Rectal smooth muscle tissue (tissue), 1 donor: ENCODE data around the gene NAPG.

Experiments used
- H3K27ac ChIP-seq: one replicate; pipeline ENCODE4 v1.7.0; 2013; ENCODE audit warnings: low read depth, low read length, inconsistent platforms
- H3K27me3 ChIP-seq: one replicate; pipeline ENCODE4 v1.7.0; 2013; ENCODE audit warnings: low read length; ENCODE audit not compliant: control insufficient read depth, insufficient read depth
- H3K36me3 ChIP-seq: one replicate; pipeline ENCODE4 v1.7.0; 2013; ENCODE audit warnings: low read length; ENCODE audit not compliant: control insufficient read depth, insufficient read depth
- H3K4me1 ChIP-seq: one replicate; pipeline ENCODE4 v1.7.0; 2013; ENCODE audit warnings: low read length; ENCODE audit not compliant: control insufficient read depth, insufficient read depth
- H3K4me3 ChIP-seq: one replicate; pipeline ENCODE4 v1.7.0; 2013; ENCODE audit warnings: low read length
- H3K9ac ChIP-seq: one replicate; pipeline ENCODE4 v1.7.0; 2013; ENCODE audit warnings: low read length

The NAPG gene

DNA sequence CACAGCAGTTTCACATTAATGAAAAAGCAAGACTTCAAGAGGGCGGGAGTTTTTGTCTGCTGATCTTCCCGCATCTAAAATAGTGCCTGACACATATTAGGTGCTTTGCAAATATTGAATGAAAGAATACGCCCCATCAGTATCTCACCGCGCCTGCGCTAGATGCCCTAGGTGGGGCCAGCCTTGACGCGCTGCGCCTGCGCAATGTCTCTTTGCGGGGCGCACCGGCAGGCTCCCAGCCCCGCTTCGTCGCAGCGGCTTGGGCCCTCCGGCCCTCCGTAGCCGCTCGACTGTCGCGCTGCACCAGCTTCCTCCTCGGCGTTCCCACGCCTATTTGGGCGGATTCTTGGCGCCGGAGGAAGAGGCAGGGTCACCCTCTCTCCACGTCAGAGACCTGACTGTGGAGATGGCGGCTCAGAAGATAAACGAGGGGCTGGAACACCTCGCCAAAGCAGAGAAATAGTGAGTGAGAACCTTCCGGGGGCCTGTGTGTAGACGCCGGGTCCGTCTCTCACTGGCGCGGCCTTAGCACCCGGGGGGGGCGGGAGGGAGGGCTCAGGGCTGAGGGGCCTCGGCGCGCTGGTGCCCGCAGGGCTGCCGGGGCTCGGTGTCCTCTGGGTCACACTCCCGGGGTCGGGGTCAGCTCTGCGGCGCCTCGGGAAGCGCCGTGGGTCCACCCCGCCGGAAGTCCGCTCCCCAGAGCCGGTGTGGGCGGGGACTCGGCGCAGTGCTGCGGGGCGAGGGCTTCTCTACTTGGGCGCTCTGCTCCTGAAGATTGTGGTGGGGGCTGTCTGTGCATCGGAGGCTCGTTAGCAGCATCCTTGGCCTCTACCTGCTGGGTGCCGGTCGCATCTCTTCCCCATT lies at the start of gene NAPG:
TSS of gene NAPG (plus strand) at position 331 of the 864 bp plus-strand sequence. CDS start at position 407, 76 bp downstream.
- Histone ChIP-seq H3K4me1 (peaks cover 8% of the 10 kb centered on the region), H3K9ac (peak within 1 kb of the TSS; percentile 84), H3K4me3 (peak within 1 kb of the TSS; percentile 97), H3K27me3 (no peaks in the 10 kb centered on the region), H3K27ac (peak within 1 kb of the TSS; percentile 84), H3K36me3 (no peaks in the 10 kb centered on the region)

DNA sequence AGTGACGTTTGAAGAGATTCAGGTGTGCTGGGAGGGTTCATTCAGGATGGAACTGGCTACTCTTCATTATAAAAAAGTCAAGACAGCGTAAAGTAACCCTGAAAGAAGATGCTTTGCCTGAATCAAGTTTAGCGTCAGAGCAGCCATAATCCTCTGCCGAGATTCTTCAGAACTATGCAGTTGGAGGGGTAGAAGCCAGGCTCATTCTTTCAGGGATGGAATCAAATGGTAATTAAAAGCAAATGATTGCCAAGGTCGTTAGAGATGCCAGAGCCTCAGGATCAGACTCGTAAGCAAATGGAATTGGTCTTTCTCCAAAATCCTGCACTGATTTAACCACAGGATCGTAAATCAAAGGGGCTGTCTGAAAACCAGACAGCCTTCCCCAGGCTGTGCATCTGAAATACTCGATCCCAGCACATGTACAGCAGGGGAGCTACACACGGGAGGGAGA lies 49.5 kb upstream of the NAPG start:
- peaks cover 10% of the 10 kb centered on the region for H3K4me1 ChIP-seq
- no peaks in the 10 kb centered on the region for H3K36me3 ChIP-seq
- no peak overlapping the region for H3K4me3 ChIP-seq
- H3K27me3 ChIP-seq = no peaks in the 10 kb centered on the region
- no peak overlapping the region for H3K27ac ChIP-seq
- H3K9ac ChIP-seq = no peak overlapping the region

DNA sequence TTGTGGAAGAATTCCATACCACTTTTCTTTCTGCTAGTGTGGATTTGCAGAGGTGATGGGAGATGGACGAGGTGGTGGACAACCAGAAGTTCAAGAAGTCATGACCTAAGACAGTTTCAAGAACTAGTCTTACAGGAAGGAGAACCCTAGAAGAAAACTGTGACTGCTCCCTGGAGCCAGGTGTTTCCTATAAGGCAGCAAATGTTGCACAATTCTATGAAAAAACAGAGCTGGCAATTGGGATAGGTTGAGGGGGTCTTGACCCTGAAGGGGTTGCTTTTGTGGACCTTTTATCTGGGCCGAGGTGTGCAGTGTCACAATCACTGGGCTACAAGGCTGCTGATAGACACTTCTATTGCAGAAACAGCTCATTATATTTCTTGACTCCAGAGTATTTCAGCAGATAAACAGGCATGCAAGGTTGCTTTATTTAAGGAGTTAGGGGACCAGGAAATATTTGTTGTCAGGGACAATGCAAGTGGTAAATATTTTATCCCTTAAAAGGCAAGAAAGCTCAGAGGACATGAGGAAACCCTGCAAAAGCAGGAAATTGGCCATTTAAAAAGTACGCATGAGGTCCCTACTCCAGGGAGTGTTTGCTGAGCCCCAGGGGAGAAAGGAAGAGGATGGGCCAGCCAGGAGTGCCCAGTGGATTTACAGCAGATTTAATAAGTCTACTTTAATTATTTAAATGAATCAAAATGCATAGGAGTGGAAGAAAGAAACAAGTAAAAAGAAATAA lies 48.5 kb upstream of the NAPG start:
- H3K9ac ChIP-seq = no peak overlapping the region
- peaks cover 10% of the 10 kb centered on the region for H3K4me1 ChIP-seq
- H3K27me3 ChIP-seq = no peaks in the 10 kb centered on the region
- no peak overlapping the region for H3K4me3 ChIP-seq
- H3K27ac ChIP-seq = no peak overlapping the region
- H3K36me3 ChIP-seq = no peaks in the 10 kb centered on the region

DNA sequence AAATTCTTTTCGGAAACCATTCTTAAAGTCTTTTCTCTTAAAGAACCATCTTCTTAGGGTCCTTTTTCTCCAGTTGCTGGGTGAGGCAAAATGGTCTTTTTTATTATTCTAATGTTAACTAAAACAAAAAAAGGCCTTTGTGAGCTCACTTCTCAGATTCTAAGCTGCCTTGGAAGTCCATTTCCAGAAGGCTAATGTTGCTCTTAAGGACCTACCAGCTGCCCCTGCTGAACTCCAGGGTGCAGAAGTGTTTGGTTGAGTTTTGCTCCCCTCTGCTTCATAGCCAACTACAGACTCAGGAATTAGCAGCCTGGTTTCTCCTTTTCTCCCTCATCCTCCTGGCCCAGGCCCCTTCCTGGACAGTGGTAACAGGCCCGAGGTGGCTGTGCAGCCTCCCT lies 48.0 kb upstream of the NAPG start:
- H3K27ac ChIP-seq = no peak overlapping the region
- H3K36me3 ChIP-seq = no peaks in the 10 kb centered on the region
- H3K9ac ChIP-seq = no peak overlapping the region
- no peaks in the 10 kb centered on the region for H3K27me3 ChIP-seq
- peaks cover 13% of the 10 kb centered on the region for H3K4me1 ChIP-seq
- no peak overlapping the region for H3K4me3 ChIP-seq

DNA sequence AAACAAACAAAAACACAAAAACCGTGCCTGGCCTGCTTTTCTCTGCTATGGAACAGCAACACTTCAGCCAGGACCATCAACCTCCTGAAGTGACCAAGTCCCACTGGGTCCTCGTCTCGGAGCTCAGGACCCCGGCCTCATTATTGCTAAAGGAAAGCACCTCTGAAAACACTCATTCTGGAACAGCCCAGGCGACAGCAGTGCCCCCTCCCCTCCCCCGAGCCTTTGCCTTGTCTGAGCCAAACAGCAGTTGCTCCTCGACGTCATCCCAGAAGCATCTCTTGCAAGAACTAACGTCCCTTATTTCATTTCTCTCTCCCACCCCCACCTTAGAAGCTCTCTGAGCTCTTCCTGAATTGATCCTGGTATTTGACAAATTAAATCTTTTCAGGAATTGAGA lies 44.0 kb upstream of the NAPG start:
- Histone ChIP-seq H3K4me3 (no peak overlapping the region), H3K4me1 (peaks cover 4% of the 10 kb centered on the region), H3K9ac (no peak overlapping the region), H3K27ac (no peak overlapping the region), H3K27me3 (no peaks in the 10 kb centered on the region), H3K36me3 (no peaks in the 10 kb centered on the region)

DNA sequence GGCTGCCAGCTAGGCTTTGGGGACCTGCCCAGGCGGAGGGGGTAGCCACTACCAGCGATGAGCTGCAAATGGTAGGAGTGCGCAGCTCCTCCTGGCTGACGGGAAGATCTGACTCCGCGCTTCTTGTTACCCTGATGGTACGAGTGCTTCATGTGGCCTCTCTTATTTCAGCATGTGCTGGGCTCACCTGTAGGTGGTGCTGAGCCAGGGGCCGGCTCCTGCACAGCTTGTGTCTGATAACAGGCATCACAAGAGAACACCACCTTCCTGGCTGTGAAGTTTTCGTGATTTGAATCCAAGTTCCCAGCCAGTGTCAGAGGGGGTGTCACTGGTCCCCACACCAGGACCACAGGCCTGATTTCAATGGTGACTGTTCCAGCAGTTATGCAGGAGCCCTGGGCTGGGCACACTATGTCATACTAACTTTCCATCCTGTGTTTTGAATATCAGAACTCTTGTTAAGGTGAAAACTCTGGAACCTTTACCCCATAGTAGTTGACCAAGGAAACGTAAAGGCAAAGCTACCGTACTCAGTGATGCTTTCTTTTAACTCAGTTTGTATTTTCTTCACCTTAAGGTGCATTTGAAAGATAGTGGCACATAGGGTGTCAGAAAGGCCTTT lies 43.4 kb upstream of the NAPG start:
- Histone ChIP-seq H3K4me3 (no peak overlapping the region), H3K9ac (no peak overlapping the region), H3K27me3 (no peaks in the 10 kb centered on the region), H3K36me3 (no peaks in the 10 kb centered on the region), H3K27ac (no peak overlapping the region), H3K4me1 (peaks cover 5% of the 10 kb centered on the region)

DNA sequence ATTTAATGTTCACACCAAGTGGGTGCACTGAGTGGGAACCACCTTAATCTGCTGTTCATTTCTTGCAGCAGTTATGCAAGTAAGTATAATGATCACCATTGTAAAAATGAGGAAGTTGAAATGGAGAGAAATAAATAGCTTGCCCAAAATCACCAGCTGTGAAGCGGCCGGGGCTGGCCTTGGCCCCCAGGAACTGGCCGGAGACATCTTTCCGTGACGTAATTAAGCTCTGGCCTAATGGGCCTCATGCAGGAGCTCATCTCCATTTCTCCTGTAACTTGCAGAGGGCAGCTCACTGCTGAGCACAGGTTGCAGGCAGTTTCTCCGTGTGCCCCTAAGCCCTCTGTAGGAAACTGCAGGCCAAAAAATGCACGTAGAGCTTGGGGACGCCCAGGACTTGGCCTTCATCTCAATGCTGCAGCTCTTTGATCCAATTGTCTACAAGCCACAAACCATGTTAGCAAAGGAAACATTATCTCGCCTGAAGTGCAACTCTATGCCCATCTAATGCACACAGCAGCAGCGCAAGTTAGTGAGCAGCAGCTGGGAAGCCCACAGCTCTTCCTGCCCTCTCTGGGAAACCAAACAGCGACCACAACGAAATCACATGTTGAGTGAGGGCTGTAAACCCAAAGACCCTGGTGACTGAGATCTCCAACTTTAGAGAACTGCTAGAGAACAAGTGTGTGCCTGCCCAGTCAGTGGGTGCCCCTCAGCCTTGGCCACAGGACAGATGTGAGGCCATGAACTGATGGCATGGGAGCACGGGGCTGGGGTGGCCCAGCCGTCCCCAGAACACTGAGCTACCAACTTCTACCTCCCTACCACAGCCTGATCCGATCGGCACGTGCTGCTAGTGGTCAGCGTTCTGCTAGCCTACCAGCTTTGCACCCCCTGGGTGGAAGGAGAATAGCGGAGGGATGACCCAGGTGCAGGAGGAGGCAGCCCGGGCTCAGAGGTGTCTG lies 42.6 kb upstream of the NAPG start:
- Histone ChIP-seq H3K36me3 (no peaks in the 10 kb centered on the region), H3K9ac (no peak overlapping the region), H3K27ac (no peak overlapping the region), H3K4me1 (peaks cover 10% of the 10 kb centered on the region), H3K4me3 (no peak overlapping the region), H3K27me3 (no peaks in the 10 kb centered on the region)

DNA sequence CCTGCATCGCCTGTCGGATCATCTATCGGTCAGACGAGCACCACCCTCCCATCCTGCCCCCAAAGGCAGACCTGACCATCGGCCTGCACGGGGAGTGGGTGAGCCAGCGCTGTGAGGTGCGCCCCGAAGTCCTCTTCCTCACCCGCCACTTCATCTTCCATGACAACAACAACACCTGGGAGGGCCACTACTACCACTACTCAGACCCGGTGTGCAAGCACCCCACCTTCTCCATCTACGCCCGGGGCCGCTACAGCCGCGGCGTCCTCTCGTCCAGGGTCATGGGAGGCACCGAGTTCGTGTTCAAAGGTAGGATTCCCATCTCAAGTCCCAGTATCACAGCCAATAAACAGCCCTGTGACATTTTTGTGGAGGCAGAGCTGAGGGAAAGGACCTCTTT lies 40.4 kb upstream of the NAPG start:
- Histone ChIP-seq H3K27me3 (no peaks in the 10 kb centered on the region), H3K9ac (no peak overlapping the region), H3K27ac (no peak overlapping the region), H3K4me1 (peaks cover 12% of the 10 kb centered on the region), H3K4me3 (no peak overlapping the region), H3K36me3 (no peaks in the 10 kb centered on the region)

DNA sequence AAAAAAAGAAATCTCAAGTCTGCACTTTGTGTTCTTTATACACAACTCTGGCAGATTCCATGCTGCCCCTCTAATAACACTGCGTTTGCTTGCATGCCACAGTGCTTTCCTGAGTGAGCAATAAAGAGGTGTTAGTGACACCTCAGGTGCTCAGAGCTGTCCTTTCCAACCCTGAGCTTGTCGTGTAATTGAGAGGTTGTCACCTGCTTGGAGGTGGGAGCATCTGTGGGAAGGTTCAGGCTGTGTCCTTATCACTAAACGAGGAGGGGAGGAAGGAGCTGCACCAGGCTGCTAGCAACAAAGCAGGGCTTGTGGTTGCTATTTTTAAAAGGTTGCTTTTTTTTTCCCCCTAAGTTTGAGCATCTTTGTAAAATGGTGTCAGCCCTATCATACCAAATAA lies 39.5 kb upstream of the NAPG start:
- peaks cover 12% of the 10 kb centered on the region for H3K4me1 ChIP-seq
- no peak overlapping the region for H3K9ac ChIP-seq
- H3K27ac ChIP-seq = no peak overlapping the region
- H3K36me3 ChIP-seq = no peaks in the 10 kb centered on the region
- no peak overlapping the region for H3K4me3 ChIP-seq
- H3K27me3 ChIP-seq = no peaks in the 10 kb centered on the region

DNA sequence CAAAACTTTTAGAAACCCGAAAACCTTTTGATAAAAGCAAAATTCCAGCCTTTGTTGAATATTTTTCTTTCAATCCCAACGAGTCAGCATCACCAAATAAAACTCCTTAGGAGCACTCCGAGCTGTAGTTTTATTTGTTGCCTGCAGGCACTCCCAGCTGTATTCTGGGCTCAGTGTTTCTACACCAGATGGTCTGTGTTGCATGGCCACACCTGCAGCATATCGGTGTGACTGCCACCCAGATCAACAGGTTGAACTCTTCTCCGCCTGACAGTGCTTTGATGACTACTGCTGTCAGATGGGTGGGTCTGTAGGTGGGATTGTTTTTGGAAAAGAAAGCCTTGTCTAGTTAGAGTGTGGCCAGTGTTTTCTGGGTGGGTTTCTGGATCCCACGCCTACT lies 38.7 kb upstream of the NAPG start:
- no peak overlapping the region for H3K4me3 ChIP-seq
- no peaks in the 10 kb centered on the region for H3K27me3 ChIP-seq
- H3K36me3 ChIP-seq = no peaks in the 10 kb centered on the region
- H3K27ac ChIP-seq = no peak overlapping the region
- H3K4me1 ChIP-seq = peaks cover 12% of the 10 kb centered on the region
- no peak overlapping the region for H3K9ac ChIP-seq

DNA sequence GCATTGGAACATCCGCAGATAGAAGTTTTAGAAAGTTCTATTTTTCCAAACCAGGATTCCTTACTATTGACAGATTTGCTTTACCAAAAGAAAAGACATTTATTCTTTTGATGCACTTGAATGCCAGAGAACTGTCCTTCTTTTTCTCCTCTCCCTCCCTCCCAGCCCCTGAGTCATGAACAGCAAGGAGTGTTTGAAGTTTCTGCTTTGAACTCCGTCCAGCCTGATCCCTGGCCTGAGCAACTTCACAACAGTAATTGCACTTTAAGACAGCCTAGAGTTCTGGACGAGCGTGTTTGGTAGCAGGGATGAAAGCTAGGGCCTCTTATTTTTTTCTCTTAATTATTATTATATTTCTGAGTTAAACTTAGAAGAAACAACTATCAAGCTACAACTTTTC lies 37.8 kb upstream of the NAPG start:
- Histone ChIP-seq H3K4me1 (peaks cover 8% of the 10 kb centered on the region), H3K36me3 (no peaks in the 10 kb centered on the region), H3K27ac (no peak overlapping the region)

More for the DNA sequence above, 37.8 kb upstream of the NAPG start:
- H3K4me3 ChIP-seq = no peak overlapping the region
- no peaks in the 10 kb centered on the region for H3K27me3 ChIP-seq
- H3K9ac ChIP-seq = no peak overlapping the region
